Osteocyte (in vitro differentiated cells): ENCODE data around the gene KLHL5. TPM values are rescaled to one million over a fixed set of nuclear protein-coding genes. Genes with fewer than 3 reads are reported as not detected.

ENCODE experiments used
- DNase-seq: peaks from one replicate; pipeline ENCODE4 v3.0.0; 2021; ENCODE audit warnings: mixed read lengths; ENCODE audit not compliant: unreplicated experiment; ENCODE audit errors: extremely low spot score
- H3K27ac Mint-ChIP-seq: one replicate; pipeline ENCODE4 v1.8.0; 2021; ENCODE audit warnings: mild to moderate bottlenecking, mixed read lengths; ENCODE audit not compliant: unreplicated experiment
- H3K27me3 Mint-ChIP-seq: one replicate; pipeline ENCODE4 v1.8.0; 2021; ENCODE audit warnings: mixed read lengths; ENCODE audit not compliant: unreplicated experiment
- H3K36me3 Mint-ChIP-seq: one replicate; pipeline ENCODE4 v1.8.0; 2021; ENCODE audit warnings: mixed read lengths; ENCODE audit not compliant: unreplicated experiment
- H3K4me1 Mint-ChIP-seq: one replicate; pipeline ENCODE4 v1.8.0; 2021; ENCODE audit warnings: mixed read lengths; ENCODE audit not compliant: unreplicated experiment
- H3K4me3 Mint-ChIP-seq: one replicate; pipeline ENCODE4 v1.8.0; 2021; ENCODE audit warnings: mild to moderate bottlenecking, moderate library complexity, mixed read lengths; ENCODE audit not compliant: unreplicated experiment
- H3K9me3 Mint-ChIP-seq: one replicate; pipeline ENCODE4 v1.8.0; 2021; ENCODE audit warnings: mixed read lengths; ENCODE audit not compliant: unreplicated experiment
- total RNA-seq: library from RNA; stranded (reverse); gene quantifications from 2 replicates; pipeline ENCODE4 v1.2.1, GENCODE V29; 2021
- TF ChIP-seq, protein P1 (sequence below): fragments of 200-600 bp; sonication (generic); IDR thresholded peaks from 2 replicates; pipeline ENCODE4 v1.5.0; 2021; ENCODE audit warnings: antibody characterized with exemption, mild to moderate bottlenecking, moderate library complexity

The KLHL5 gene
- total RNA-seq, 1 donor from 2014 or later, result 128 TPM

DNA sequence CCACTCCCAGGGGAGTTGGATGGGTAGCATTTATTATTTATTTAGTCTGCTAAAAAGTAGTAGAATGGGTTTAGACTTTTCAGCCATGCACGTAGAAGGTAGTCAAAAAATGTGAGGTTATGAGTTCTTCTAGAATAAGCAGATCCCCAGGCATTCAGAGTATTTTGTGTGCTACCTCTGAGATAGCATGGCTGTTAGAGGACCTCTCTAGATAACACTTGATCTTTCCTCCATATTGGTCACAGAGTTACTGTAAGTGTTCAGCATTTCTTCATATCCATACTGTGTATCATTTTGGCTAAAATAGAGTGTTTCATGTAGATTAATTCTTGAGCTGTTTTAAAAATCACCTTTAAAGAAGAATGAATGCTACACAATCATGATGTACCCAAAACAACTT, 58.4 kb downstream of the KLHL5 start:
- DNase-seq, result no peak
- TF ChIP-seq, protein P1, sequence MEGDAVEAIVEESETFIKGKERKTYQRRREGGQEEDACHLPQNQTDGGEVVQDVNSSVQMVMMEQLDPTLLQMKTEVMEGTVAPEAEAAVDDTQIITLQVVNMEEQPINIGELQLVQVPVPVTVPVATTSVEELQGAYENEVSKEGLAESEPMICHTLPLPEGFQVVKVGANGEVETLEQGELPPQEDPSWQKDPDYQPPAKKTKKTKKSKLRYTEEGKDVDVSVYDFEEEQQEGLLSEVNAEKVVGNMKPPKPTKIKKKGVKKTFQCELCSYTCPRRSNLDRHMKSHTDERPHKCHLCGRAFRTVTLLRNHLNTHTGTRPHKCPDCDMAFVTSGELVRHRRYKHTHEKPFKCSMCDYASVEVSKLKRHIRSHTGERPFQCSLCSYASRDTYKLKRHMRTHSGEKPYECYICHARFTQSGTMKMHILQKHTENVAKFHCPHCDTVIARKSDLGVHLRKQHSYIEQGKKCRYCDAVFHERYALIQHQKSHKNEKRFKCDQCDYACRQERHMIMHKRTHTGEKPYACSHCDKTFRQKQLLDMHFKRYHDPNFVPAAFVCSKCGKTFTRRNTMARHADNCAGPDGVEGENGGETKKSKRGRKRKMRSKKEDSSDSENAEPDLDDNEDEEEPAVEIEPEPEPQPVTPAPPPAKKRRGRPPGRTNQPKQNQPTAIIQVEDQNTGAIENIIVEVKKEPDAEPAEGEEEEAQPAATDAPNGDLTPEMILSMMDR, result no peak
- H3K27ac Mint-ChIP-seq, result no peak overlapping the region
- peaks cover 9% of the 10 kb centered on the region for H3K9me3 Mint-ChIP-seq
- H3K27me3 Mint-ChIP-seq, result no peaks in the 10 kb centered on the region
- no peak overlapping the region for H3K4me3 Mint-ChIP-seq
- no peaks in the 10 kb centered on the region for H3K4me1 Mint-ChIP-seq
- peaks cover 54% of the 10 kb centered on the region for H3K36me3 Mint-ChIP-seq

DNA sequence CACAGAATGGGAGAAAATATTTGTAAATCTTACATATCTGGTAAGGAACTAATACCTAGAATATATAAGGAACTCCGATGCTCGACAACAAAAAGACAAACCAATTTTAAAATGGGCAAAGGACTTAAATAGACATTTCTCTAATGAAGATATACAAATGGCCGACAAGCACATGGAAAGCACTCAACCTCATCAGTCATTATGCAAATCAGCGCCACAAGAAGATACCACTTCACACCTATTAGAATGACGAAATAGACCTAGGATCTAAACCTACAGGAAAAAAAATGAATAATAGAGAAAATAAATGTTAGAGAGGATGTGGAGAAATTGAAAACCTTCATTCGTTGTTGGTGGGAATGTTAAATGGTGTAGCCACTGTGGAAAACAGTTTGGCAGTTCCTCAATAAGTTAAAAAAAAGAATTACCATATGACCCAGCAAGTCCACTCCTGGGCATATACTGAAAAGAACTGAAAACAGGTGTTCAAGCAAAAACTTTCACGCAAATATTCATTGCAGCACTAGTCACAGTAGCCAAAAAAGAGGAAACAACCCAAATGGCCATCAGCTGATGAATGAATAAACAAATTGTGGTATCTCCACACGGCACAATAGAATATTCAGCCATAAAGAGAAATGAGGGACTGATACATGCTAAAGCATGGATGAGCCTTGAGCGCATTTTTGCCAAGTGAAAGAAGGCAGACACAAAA, 63.0 kb downstream of the KLHL5 start:
- no peak for DNase-seq
- no peaks in the 10 kb centered on the region for H3K27me3 Mint-ChIP-seq
- TF ChIP-seq, protein P1, result no peak
- no peaks in the 10 kb centered on the region for H3K4me1 Mint-ChIP-seq
- no peak overlapping the region for H3K27ac Mint-ChIP-seq
- H3K4me3 Mint-ChIP-seq, result no peak overlapping the region
- H3K9me3 Mint-ChIP-seq, result peaks cover 4% of the 10 kb centered on the region
- H3K36me3 Mint-ChIP-seq, result peaks cover 42% of the 10 kb centered on the region

DNA sequence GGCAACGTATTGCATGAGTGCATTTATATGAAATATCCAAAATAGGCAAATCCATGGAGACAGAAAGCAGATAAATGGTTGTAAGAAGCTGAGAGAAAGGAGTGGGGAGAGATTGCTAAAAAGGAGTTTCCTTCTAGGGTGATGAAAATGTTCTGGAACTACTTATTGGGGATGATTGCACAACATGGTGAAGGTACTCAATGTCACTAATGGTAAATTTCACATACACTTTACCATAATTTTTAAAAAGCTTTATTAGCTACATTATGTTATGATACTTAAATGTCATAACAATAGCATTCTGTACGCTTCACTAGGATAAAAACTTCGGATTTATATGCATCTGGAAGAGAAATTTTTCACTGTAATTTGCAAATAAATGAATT, 63.6 kb downstream of the KLHL5 start:
- H3K36me3 Mint-ChIP-seq, result peaks cover 36% of the 10 kb centered on the region
- no peak for DNase-seq
- no peaks in the 10 kb centered on the region for H3K4me1 Mint-ChIP-seq
- peaks cover 4% of the 10 kb centered on the region for H3K9me3 Mint-ChIP-seq
- H3K4me3 Mint-ChIP-seq, result no peak overlapping the region
- H3K27ac Mint-ChIP-seq, result no peak overlapping the region
- H3K27me3 Mint-ChIP-seq, result no peaks in the 10 kb centered on the region
- TF ChIP-seq, protein P1, result no peak

DNA sequence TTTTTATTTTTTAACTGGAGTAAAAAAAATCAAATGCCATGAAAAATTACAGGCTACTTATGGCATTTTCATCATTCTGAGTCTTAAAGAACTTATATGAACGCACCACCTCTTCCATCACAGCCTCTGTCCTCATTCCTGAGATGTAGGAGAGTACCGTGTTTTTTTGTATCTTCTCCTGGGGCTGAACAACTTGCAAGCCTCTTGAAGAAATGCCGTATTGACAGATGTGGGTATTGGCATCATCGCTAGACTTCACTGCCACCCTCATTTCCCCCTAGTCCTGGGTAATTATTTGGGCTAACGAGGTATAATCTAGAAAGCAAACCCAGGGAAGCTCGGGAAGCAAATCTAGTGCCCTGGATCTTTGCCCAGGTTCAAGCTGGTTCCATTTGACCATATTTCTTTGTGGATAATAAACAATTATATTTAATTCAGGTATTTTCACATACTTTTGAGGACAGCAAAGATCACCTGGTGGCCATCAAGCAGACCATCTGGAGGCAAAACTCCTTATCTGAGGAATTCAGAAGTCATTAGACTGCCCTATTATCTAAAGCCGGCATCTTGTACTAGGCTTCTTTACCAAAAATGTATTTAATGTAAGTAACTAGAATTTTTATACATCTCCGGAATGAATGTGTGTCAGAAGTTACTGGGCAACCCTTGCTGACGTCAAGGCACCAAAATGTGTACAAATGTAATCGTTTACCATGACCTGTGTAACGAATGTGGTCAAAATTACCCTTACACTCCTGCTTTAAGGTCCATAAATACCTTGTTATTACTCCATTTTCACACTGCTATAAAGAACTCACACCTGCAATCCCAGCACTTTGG, 64.4 kb downstream of the KLHL5 start:
- H3K9me3 Mint-ChIP-seq, result peaks cover 4% of the 10 kb centered on the region
- peaks cover 33% of the 10 kb centered on the region for H3K36me3 Mint-ChIP-seq
- H3K27ac Mint-ChIP-seq, result no peak overlapping the region
- H3K27me3 Mint-ChIP-seq, result no peaks in the 10 kb centered on the region
- H3K4me1 Mint-ChIP-seq, result peaks cover 3% of the 10 kb centered on the region
- TF ChIP-seq, protein P1, result no peak
- no peak overlapping the region for H3K4me3 Mint-ChIP-seq
- DNase-seq, result no peak

DNA sequence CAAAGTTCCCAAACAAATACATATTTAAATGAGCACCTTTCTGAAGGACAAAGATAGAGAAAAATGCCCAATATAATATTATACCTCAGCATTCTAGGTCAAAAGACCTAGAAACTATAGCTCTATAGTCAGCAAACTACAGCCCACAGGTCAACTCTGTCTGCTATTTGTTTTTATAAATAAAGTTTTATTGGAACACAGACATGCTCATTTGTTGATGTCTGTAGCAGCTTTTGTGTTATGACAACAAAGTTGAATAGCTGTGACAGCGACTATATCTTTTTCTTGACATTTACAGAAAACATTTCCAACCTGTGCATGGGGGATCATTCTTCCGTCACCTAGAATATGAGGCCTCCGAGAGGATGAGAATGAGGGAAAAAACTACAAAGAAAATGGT, 71.6 kb downstream of the KLHL5 start:
- Mint-ChIP-seq H3K27ac (no peak overlapping the region), H3K27me3 (no peaks in the 10 kb centered on the region), H3K4me1 (peaks cover 25% of the 10 kb centered on the region)

More for the DNA sequence above, 71.6 kb downstream of the KLHL5 start:
- Mint-ChIP-seq H3K9me3 (no peaks in the 10 kb centered on the region), H3K4me3 (no peak overlapping the region), H3K36me3 (peaks cover 7% of the 10 kb centered on the region)
- no peak for DNase-seq
- TF ChIP-seq, protein P1, result no peak
